ENCODE measurements around the gene CD151.

Gene CD151

DNA sequence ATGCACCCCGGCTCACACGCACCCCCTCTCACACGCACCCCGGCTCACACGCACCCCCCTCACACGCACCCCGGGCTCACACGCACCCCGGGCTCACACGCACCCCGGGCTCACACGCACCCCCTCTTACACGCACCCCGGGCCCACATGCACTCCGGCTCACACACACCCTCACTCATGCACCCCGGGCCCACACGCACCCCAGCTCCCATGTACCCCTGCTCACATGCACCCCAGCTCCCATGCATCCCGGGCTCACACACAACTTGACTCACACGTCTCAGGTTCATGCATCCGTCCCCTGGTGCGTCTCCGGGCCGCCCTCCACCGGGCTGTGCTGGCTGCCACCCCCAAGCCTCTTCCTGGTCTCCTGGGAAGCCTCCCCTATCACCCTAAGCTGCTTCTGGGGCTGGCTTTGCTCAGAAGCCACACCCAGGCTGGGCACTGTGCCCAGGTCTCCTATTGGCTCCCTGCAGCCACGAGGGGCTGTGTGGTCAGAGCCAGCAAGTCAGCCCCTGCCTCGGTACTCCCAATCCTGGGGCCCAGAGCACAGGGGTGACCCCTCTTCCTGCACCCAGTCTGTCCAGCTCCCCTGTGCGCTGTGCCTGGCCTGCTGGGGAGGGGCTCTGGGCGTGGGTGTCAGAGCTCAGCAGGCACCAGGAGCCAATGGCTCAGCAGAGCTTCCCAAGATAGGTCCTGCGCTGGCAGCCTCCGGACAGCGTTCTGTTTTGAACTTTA is 26.8 kb downstream of the CD151 start:
- DNase-seq = peak; percentile 41 to 83

DNA sequence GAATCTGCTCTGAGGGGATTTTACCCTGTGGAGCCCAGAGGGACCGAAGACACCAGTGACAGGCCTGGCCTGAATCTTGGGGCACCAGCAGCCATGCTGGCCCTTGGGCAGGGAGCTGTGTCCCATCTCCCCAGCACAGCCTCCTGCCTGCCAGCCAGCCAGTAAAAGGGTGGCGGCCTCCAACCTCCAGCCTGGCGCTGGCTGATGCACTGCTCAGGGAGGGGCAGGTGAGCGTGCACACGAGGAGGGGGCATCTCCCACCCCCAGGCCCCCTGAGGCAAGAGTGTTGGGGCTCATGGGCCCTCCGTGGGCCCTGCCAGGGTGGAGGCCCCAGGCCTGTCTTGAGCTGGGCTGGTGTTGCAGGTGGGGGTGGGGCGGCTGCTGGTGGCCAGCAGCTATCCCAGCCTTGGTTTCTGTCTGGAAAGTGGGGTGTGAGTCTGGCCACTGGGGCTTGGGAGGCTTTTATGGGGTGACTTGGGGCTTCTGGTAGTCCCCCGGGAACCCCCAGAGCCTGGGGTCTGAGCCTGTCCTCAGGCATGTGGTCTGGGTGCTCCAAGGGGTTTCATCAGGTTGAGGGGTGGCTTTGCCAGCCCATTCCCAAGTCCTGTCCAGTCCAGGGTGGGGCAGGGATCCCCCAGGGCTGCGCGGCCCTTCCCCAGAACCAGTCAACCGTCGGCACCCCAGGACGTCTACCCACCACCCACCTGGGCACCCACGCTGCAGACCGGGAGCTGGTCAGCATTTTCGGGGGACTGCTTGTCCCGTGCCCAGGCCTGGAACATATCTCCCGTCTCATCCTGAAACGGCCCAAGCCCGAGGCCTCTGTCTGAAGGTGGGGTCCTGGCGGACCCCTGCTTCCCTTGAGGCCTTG is 27.7 kb downstream of the CD151 start:
- DNase-seq = no peak

DNA sequence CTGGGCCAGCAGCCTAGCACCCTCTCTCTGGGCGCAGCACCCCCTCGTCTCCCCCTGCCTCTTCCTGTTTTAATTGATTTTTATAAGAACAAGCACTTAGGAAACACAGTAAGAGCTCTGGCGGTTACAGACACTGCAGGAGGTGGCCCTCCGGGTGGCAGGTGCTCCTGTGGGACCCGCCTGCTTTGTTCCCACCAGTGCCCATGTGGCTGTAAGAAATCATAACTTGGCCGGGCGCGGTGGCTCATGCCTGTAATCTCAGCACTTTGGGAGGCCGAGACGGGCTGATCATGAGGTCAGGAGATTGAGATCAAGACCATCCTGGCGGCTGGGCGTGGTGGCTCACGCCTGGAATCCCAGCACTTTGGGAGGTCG is 28.3 kb downstream of the CD151 start:
- DNase-seq = no peak

DNA sequence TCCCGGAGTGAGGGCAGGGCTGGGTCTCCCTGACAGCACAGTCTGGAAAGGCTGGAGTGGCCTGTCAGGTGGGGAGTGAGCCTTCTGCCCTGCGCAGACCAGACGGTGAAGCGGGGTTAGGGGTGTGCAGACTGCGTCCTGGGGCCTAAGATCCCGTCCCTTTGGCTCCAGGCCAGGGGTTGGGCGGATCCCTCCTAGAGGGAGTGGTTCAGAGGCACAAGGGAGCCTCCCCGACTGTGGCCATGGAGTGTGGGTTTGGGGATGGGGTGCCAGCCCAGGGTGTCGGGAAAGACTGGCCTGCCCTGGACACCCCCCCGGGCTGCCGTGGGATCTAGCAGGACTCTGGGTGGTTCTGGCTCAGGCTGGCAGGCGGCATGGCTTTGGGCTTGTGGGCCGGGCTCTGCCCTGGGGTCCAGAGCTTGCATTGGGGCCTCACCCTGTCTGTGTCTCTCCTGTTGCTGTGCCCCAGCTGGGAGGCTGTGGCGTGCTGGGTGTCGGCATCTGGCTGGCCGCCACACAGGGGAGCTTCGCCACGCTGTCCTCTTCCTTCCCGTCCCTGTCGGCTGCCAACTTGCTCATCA is 29.4 kb downstream of the CD151 start:
- peak; percentile 71 to 90 for DNase-seq

- DNase-seq = no peak
Observed at GRCh38 chr11:862696-863022, 29.9 kb downstream of the CD151 start.

DNA sequence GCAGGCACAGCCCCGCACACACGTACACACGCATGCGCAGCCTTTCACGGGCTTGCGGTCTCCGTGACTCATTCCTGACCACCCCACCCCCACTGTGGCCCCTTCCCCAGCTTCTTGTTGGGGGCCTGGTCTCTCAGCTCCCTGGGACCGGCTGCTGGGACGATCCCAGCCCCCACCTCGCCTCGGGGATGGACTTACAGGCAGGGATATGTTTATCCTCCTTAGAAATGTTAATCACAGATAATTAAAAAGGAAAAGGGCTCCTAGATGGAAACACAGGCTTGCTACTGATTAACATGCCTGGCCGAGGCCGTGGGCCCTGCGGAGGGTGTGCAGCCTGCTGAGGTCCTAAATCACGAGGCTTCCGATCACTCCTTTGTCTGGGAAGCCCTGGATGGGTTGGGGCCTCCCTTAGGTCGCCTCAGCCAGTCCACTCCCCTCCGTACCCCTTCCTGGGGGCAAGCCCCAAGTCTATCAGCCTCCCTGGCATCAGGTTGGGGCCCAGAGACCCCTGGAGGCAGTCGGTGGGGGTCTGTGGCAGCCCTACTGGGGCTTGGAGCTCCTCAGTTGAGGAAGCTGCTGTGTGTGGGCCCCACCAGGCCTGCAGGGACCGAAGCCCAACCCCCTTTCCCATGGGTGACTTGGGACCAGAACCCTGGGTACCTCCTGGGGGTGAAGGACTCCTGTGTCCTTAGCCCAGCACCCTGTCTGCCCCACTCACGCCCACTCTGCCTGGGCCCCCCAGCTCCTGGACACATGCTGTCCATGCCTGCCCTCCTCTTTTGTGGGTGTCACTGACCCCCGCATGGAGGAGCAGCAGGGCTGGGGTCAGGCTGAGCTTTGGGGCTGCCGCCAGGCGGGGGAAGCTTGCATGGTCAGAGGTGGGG is 30.5 kb downstream of the CD151 start:
- no peak for DNase-seq

DNA sequence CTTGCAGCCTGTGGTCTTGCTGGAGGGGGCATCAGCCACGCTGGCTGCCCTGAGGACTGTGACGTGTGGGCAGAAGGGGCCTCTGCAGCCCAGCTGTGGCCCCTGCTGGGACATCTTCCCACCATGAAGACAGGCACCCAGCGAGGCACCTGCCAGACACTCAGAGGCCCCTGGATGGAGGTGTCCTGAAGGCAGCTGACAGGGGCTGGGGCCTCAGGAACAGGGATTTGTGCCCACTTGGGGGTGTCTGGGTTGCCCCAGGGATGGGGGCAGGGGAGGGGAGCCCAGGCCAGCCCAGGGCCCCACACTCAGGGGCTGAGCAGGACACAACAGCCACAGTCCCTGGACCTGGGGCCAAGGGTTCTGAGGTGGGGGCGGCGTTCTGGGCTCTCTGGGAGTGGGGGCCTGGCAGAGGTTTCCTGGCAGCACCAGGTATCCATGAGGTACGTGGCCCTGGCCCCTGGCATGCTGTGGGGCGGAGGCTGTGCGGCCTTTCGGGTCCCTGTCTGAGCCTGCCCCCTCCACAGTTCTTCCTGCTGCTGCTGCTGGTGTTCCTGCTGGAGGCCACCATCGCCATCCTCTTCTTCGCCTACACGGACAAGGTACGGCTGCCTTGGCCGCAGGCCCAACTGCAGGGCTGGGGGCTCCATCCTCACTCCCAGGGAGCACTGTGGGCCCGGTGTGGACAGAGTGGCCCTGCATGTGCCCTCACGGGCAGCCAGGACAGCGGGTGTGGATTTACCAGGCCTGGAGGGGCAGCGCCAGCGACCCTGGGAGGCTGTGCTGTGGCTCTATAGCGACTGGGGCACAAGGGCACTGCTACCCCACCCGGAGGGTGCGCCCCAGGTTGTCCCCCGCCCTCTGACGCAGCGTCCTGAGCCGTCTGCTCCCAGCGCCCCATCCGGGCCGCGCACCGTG is 31.4 kb downstream of the CD151 start:
- no peak for DNase-seq

GRCh38 chr11:864898-865297 is 32.1 kb downstream of the CD151 start:
- DNase-seq = no peak

- no peak for DNase-seq
Observed at GRCh38 chr11:865462-866430, 33.0 kb downstream of the CD151 start.

- no peak for DNase-seq
Observed at GRCh38 chr11:866481-866880, 33.7 kb downstream of the CD151 start.

- no peak for DNase-seq
Observed at GRCh38 chr11:867856-868358, 35.2 kb downstream of the CD151 start.

DNA sequence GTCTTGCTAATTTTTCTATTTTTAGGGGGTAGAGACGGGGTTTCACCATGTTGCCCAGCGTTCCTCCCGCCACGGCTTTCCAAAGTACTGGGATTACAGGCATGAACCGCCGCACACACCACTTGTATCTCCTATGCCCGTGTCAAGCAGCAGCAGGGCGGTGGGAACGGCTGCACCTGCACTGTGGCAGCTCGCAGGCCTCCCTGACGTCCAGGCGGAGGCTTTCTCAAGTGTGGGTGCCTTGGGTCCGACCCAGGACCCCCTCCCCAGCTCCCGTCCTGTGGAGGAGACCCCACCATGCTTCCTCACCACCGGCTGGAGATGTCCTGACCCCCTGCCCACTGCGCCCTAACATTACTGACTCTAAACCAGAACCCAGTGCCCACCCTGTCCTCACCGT is 35.6 kb downstream of the CD151 start:
- no peak for DNase-seq

GRCh38 chr11:868802-869201 is 36.0 kb downstream of the CD151 start:
- no peak for DNase-seq

DNA sequence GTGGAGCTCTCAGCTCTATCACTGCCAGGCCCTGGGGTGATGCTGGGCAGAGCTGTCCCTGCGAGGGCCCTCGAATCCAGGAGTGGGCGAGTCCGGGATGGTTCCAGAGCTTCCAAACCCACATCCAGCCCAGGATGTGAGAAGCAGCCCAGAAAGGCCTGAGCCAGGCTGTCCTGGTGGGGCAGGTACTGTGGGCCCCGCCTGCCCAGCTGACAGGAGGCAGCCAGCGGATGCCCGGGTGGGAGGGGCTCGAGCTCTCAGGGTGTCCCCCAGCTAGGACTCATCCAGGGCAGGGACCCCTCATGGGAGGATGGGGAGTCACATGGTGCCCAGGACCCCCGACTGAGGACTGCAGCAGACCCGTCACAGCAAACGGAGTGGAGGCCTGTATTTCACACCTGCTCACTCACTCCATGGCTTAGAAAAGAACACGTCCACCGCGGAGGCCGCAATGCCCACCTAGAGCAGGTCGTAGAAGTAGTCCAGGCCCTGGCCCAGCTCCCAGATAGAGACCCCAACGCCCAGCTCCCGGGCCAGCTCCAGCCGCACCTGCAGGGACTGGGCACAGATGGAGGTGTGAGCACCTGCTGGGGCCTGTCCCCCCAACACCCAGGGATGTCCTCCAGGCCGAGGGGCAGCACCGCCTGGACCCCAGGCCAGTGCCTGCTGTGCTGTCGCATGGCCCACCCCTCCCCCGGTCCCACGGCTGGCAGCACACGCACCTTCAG is 36.8 kb downstream of the CD151 start:
- no peak for DNase-seq

GRCh38 chr11:870127-870413 is 37.3 kb downstream of the CD151 start:
- DNase-seq = no peak

DNA sequence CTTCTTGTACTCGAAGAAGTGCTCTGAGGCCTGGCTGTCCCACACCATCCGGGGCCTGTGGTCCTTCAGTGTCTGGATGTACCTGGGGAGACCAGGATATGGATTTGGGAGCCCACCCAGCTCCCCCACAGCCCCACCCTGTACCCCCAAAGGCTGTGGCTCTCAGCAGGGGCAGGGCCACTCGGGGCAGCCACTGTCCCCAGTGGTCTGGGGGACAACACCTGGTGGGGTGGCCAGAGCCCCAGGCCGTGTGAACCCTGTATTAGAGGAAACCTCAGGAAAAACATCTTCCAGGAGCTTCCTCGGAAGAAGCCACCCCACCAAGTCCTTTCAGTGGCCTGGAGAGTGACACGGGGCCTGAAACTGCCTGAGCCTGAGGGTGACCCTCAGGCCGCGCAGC is 37.7 kb downstream of the CD151 start:
- no peak for DNase-seq

GRCh38 chr11:871472-871871 is 38.7 kb downstream of the CD151 start:
- no peak for DNase-seq

GRCh38 chr11:872799-873198 is 40.0 kb downstream of the CD151 start:
- no peak for DNase-seq

GRCh38 chr11:873706-874105 is 41.0 kb downstream of the CD151 start:
- no peak for DNase-seq

DNA sequence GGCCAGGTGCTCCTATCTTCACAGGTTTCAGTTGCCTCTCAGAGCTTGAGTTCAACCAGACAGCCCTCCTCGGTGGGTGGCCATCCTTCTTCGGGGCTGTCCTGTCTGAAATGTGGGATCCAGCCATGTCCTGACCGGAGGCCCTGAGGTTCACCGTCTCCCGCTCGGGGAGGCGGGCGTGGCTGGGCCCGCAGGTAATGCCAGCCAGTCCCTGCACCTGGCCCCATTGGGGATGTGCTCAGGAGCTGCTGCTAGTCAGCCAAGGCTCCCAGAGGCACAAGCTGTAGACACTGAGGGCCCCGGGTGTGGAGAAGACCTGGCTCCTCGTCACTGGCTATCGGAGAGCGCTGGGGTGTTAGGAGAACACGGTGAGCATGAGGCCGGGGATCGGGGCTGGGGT is 42.5 kb downstream of the CD151 start:
- DNase-seq = no peak
